Activated effector memory CD4-positive, alpha-beta T cell treated with Interleukin-2 at 50 U/mL for 16 hours (primary cell): Measurements from ENCODE around the gene COPE.
"Not testable (repeated sequence)": the region's sequence is repeated elsewhere in the genome, so short reads cannot be mapped to it uniquely, and the experiment has no call there.

ENCODE experiments used
- DNase-seq: peaks from one replicate; pipeline ENCODE4 v3.0.0-alpha.2; 2020

Gene COPE

GRCh38 chr19:18940769-18941627, 21.8 kb upstream of the COPE start, which contains the start of gene HOMER3:
Gene HOMER3 (minus strand): TSS chr19:18941217. CDS start chr19:18938982, 2,235 bp downstream.
- DNase-seq, result peak; percentile 65

GRCh38 chr19:18939922-18940768, 21.0 kb upstream of the COPE start:
- no peak for DNase-seq

GRCh38 chr19:18939163-18939562, 20.0 kb upstream of the COPE start:
- DNase-seq, result no peak

DNA sequence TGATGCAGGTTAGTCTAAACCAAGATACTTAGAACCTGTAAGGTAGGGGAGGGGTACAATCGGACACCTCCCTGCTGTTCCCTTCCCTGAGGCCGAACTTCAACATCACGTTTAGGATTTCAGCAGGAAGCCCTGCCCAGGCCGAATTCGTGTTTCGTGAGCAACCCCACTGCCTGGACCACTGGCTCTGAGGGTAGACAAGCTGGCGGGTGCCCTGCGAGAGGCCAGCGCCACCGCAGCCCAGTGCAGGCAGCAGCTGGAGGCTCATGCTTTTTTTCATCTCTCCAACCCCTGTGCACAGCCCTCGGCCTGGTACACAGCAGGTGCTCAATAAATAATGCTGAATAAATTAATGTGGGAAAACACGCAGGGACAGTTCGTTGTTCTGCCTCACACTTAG, 14.1 kb upstream of the COPE start:
- DNase-seq, result no peak

DNA sequence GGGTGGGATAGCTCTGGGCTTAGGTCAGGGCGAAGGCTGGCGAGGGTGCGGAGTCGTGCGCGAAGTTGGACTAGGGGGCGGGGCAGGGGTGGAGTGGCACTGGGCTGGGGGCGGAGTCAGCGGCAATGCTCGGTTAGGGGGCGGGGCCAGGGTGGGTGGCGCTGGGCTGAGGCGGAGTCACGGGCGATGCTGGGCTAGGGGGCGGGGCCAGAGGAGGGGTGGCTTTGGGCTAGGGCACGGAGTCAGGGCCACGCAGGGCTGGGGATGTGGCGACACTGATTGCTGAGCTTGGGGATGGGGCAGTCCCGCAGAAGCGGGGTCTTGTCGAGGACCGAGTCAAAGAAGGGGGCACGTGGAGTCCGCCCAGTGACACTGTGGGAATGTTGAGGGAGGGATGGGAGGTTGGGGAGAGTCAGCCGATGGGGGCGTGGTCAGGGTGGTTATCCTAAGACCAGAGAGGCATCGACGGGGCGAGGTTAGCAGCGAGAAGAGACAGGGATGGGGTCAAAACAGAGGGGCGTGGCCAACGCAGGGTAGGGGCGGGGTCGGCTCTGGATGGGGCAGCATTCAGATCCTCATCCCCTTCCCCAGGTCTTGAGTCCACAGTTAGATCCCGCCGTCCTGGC, 13.1 kb upstream of the COPE start:
- peak; percentile 70 for DNase-seq

- no peak for DNase-seq
Measured at GRCh38 chr19:18931316-18932162, 12.4 kb upstream of the COPE start.

- DNase-seq, result no peak
Measured at GRCh38 chr19:18929311-18929710, 10.1 kb upstream of the COPE start.

- no peak for DNase-seq
Measured at GRCh38 chr19:18928018-18928805, 9.0 kb upstream of the COPE start.

GRCh38 chr19:18924684-18925213, 5.6 kb upstream of the COPE start:
- DNase-seq, result no peak

GRCh38 chr19:18922228-18922985, 3.2 kb upstream of the COPE start:
- DNase-seq, result no peak

DNA sequence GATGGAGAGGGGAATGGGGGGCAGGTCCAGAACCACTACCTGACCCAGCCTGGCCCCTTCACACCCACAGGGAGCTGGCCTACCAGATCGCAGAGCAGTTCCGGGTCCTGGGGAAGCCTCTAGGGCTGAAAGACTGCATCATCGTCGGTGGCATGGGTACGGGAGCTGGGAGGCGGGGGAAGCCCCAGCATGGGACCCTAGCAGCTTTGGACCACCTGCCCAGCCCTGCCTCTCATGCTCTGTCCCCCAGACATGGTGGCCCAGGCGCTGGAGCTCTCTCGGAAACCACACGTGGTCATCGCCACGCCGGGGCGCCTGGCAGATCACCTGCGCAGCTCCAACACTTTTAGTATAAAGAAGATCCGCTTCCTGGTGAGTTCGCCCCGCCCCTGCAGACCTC, 2.4 kb upstream of the COPE start:
- DNase-seq, result no peak

DNA sequence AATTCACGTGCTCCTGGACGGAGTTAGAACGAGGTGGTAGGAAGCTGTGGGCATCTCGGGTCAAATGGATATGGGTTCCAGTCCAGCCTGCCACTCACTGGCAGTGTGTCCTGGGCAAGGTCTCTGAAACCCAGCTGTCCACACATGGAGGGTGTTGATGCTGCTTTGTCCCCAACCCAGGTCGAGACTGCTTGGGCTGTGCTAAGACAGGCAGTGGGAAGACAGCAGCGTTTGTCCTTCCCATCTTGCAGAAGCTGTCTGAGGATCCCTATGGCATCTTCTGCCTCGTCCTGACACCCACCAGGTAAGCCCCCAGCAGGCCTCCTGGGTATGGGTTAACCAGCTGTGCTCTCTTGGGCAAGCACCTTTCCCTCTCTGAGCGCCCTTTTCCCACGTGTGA, 1.2 kb upstream of the COPE start:
- DNase-seq, result no peak

- no peak for DNase-seq
Measured at GRCh38 chr19:18919900-18920214, 670 bp upstream of the COPE start.

GRCh38 chr19:18917593-18917992, 1.6 kb downstream of the COPE start:
- not testable (repeated sequence) for DNase-seq

DNA sequence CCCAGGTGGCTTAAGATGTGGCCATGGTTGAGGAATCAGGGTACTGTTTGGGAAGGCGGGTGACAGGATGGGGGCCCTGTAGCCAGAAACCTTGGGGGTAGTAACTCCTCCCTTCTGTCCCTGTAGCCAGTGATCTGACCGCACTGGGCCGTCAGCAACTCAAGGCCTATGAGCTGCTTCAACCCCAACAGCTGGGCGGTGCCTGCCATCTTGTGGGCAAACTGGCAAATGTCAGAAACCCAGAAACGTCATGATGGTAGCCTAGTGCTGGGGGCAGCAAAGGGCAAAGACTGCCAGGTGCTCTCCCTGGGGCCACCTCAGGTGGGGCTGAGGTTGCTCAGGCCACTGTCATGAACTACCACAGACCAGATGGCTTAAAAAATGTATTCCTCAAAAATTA, 3.5 kb downstream of the COPE start:
- no peak for DNase-seq

DNA sequence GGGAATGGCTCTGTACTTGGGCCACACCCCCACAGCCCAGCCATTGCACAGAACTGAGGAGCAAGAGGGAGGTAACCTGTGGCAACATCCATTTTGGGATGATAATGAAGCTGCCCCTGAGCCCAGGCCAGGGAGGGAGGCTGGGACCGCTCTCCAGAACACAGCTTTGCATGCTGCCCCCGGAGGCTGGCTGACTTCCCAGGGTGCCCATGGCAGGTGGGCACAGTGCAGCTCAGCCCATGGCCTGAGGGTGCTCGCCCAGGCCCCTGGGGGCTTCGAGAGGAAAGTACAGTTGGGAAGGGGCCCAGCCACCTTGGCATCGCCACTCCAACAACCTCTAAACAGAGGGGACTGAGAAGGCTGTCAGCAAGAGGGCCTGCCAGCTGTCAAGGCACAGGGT, 5.7 kb downstream of the COPE start:
- no peak for DNase-seq

GRCh38 chr19:18912933-18913332, 6.3 kb downstream of the COPE start:
- no peak for DNase-seq

- DNase-seq, result no peak
Measured at GRCh38 chr19:18910801-18911436, 8.3 kb downstream of the COPE start.

DNA sequence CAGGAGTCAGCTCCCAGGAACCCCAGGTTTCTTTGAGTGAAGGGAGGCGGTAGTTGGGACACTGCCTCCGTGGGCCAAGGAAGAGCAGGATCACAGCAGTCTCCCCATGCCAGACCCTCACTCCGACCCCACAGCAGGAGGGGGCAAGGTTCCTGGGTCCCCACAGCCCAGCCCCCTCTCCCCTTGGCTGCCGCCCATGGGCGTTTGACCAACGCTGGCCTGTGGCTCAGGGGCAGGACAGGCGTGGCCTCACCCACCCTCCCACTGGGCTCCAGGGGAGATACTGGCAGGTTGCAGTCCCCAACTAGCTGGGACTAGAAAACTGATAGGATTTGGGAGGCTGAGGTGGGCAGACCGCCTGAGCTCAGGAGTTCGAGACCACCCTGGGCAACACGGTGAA, 9.2 kb downstream of the COPE start:
- no peak for DNase-seq

DNA sequence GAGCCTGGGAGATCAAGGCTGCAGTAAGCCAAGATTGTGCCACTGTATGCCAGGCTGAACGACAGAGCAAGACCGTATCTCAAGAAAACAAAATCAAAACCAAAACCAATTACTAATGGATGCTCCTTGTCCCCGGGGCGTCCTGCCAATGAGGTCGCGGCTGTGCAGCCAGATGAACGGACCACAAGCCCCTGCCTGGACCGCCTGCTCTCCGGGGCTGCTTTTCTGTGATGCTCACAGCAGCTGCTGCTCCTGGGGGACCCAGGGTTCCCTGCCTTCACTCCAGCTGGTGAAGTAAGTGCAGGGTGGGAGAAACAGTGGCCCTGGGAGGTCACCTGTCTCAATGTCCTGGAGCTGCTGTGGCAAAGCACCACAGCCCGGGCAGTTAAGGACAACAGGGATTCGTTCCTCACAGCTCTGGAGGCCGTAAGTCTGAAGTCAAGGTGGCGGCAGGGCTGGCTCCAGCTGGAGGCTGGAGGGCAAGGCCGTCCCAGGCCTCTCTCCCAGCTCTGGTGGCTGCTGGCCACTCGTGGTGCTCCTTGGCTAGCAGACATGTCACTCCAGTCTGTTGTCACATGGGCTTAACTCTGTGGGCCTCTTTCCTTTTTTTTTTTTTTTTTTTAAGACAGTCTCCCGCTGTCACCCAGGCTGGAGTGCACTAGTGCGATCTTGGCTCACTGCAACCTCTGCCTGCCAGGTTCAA, 10.1 kb downstream of the COPE start:
- no peak for DNase-seq
